ENCODE measurements around the gene SYT5. TPM values are rescaled to one million over a fixed set of nuclear protein-coding genes. Genes with fewer than 3 reads are reported as not detected.
"Not testable (repeated sequence)": the region's sequence is repeated elsewhere in the genome, so short reads cannot be mapped to it uniquely, and the experiment has no call there.

Gene SYT5
- total and polyA plus RNA-seq, 2 donors (not counting 1 experiment from before 2014, with no cell fraction given): 0.05 to 0.50 TPM

- H3K4me3 ChIP-seq (replicated peaks in 1 of 4; ENCODE audit: control extremely low read depth in 1 of 4, insufficient read depth in 1 of 4, low read depth in 3 of 4, low read length in 4 of 4): peak overlapping the region in 3 of 4 experiments; percentile 3 to 57 (median 46)
- H3K27ac ChIP-seq (ENCODE audit: insufficient read depth, low read length): peak overlapping the region; percentile 61
Observed at GRCh38 chr19:55206664-55207500, 26.8 kb upstream of the SYT5 start.

GRCh38 chr19:55202199-55202598 is 22.1 kb upstream of the SYT5 start:
- H3K79me2 ChIP-seq (ENCODE audit: control insufficient read depth, insufficient read depth, low read length); H3K9me3 ChIP-seq (ENCODE audit: control insufficient read depth, insufficient read depth, low read depth, low read length); H3K27ac ChIP-seq (ENCODE audit: insufficient read depth, low read length); H3K27me3 ChIP-seq (ENCODE audit: control insufficient read depth, insufficient read depth, low read length); H3K4me2 ChIP-seq (ENCODE audit: extremely low read depth, insufficient read depth, low read length); H3K36me3 ChIP-seq (ENCODE audit: control insufficient read depth, insufficient read depth, low read length); H3K9ac ChIP-seq (ENCODE audit: insufficient read depth, low read length); H2AFZ ChIP-seq (ENCODE audit: low read length); H3K4me1 ChIP-seq (ENCODE audit: control insufficient read depth, extremely low read depth, insufficient read depth, low read length); DNase-seq (ENCODE audit: low read depth in 2 of 2); H4K20me1 ChIP-seq (ENCODE audit: control insufficient read depth, extremely low read depth, insufficient read depth, low read length); H3K4me3 ChIP-seq (replicated peaks in 1 of 4; ENCODE audit: control extremely low read depth in 1 of 4, insufficient read depth in 1 of 4, low read depth in 3 of 4, low read length in 4 of 4): not testable (repeated sequence)
- peak in 1 of 2 donors; percentile 27 for TF ChIP-seq CTCF (conservative IDR thresholded peaks at IDR 0.05 in 1 of 2, IDR thresholded peaks at IDR 0.05 in 1 of 2; ENCODE audit: low read depth in 1 of 2, low read length in 2 of 2)

More at GRCh38 chr19:55206664-55207500, 26.8 kb upstream of the SYT5 start:
- H2AFZ ChIP-seq (ENCODE audit: low read length): no peak overlapping the region
- DNase-seq (ENCODE audit: low read depth in 2 of 2): peak; percentile 85 to 90
- H3K4me2 ChIP-seq (ENCODE audit: extremely low read depth, insufficient read depth, low read length): peak overlapping the region; percentile 34
- no peaks in the 10 kb centered on the region for H3K9me3 ChIP-seq (ENCODE audit: control insufficient read depth, insufficient read depth, low read depth, low read length)
- H3K79me2 ChIP-seq (ENCODE audit: control insufficient read depth, insufficient read depth, low read length): no peaks in the 10 kb centered on the region
- H4K20me1 ChIP-seq (ENCODE audit: control insufficient read depth, extremely low read depth, insufficient read depth, low read length): no peaks in the 10 kb centered on the region
- no peaks in the 10 kb centered on the region for H3K27me3 ChIP-seq (ENCODE audit: control insufficient read depth, insufficient read depth, low read length)
- TF ChIP-seq CTCF (conservative IDR thresholded peaks at IDR 0.05 in 1 of 2, IDR thresholded peaks at IDR 0.05 in 1 of 2; ENCODE audit: low read depth in 1 of 2, low read length in 2 of 2) (no peak), EZH2 (IDR thresholded peaks at IDR 0.05; ENCODE audit: low read length, missing control alignments) (no peak)
- no peaks in the 10 kb centered on the region for H3K36me3 ChIP-seq (ENCODE audit: control insufficient read depth, insufficient read depth, low read length)
- H3K9ac ChIP-seq (ENCODE audit: insufficient read depth, low read length): peak overlapping the region; percentile 23
- H3K4me1 ChIP-seq (ENCODE audit: control insufficient read depth, extremely low read depth, insufficient read depth, low read length): peaks cover 17% of the 10 kb centered on the region

DNA sequence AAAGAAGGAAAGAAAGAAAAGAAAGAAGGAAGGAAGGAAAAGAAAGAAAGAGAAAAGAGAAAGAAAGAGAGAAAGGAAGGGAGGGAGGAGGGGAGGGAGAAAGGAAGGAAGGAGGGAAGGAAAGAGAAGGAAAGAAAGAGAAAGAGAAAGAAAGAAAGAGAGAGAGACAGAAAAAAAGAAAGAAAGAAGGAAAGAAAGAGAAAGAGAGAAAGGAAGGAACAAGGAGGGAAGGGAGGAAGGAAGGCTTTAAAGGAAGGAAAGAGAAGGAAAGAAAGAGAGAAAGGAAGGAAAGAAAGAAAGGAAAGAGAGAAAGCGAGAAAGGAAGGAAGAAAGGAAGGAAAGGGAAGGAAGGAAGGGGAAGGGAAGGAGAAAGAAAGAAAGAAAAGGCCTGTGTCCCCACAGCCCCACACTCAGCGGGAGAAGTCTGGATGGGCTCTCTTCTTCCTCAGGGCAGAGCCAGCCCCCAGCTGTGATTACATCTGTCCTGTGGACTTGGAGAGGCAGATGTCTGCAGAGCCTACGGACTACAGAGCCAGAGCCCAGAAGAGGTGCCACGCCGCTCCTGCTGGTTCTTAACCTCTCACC is 19.6 kb upstream of the SYT5 start:
- Histone ChIP-seq H3K4me3 (replicated peaks in 1 of 4; ENCODE audit: control extremely low read depth in 1 of 4, insufficient read depth in 1 of 4, low read depth in 3 of 4, low read length in 4 of 4) (no peak overlapping the region), H3K27ac (ENCODE audit: insufficient read depth, low read length) (no peak overlapping the region), H3K4me2 (ENCODE audit: extremely low read depth, insufficient read depth, low read length) (no peak overlapping the region), H3K9ac (ENCODE audit: insufficient read depth, low read length) (no peak overlapping the region), H2AFZ (ENCODE audit: low read length) (no peak overlapping the region), H4K20me1 (ENCODE audit: control insufficient read depth, extremely low read depth, insufficient read depth, low read length) (no peaks in the 10 kb centered on the region), H3K4me1 (ENCODE audit: control insufficient read depth, extremely low read depth, insufficient read depth, low read length) (no peaks in the 10 kb centered on the region), H3K27me3 (ENCODE audit: control insufficient read depth, insufficient read depth, low read length) (no peaks in the 10 kb centered on the region), H3K36me3 (ENCODE audit: control insufficient read depth, insufficient read depth, low read length) (no peaks in the 10 kb centered on the region), H3K79me2 (ENCODE audit: control insufficient read depth, insufficient read depth, low read length) (no peaks in the 10 kb centered on the region), H3K9me3 (ENCODE audit: control insufficient read depth, insufficient read depth, low read depth, low read length) (no peaks in the 10 kb centered on the region)
- TF ChIP-seq EZH2 (IDR thresholded peaks at IDR 0.05; ENCODE audit: low read length, missing control alignments) (no peak), CTCF (conservative IDR thresholded peaks at IDR 0.05 in 1 of 2, IDR thresholded peaks at IDR 0.05 in 1 of 2; ENCODE audit: low read depth in 1 of 2, low read length in 2 of 2) (no peak)
- DNase-seq (ENCODE audit: low read depth in 2 of 2): no peak
